Measurements from ENCODE around the gene PARD3. TPM values are rescaled to one million over a fixed set of nuclear protein-coding genes. Genes with fewer than 3 reads are reported as not detected.
"Not testable (repeated sequence)": the region's sequence is repeated elsewhere in the genome, so short reads cannot be mapped to it uniquely, and the experiment has no call there.

The PARD3 gene
- total RNA-seq, 1 donor from 2014 or later, result 27.7 TPM

GRCh38 chr10:34433241-34434076, 381.6 kb downstream of the PARD3 start:
- no peak for DNase-seq (ENCODE audit: low spot score)

- no peak for DNase-seq (ENCODE audit: low spot score)
Observed at GRCh38 chr10:34432589-34432988, 382.5 kb downstream of the PARD3 start.

- no peak for DNase-seq (ENCODE audit: low spot score)
Observed at GRCh38 chr10:34430685-34431084, 384.4 kb downstream of the PARD3 start.

- no peak for DNase-seq (ENCODE audit: low spot score)
Observed at GRCh38 chr10:34428501-34428900, 386.6 kb downstream of the PARD3 start.

GRCh38 chr10:34427911-34428216, 387.2 kb downstream of the PARD3 start:
- DNase-seq (ENCODE audit: low spot score), result no peak

GRCh38 chr10:34427158-34427910, 387.8 kb downstream of the PARD3 start:
- not testable (repeated sequence) for DNase-seq (ENCODE audit: low spot score)

GRCh38 chr10:34426538-34427157, 388.4 kb downstream of the PARD3 start:
- DNase-seq (ENCODE audit: low spot score), result not testable (repeated sequence)

GRCh38 chr10:34426041-34426440, 389.1 kb downstream of the PARD3 start:
- DNase-seq (ENCODE audit: low spot score), result no peak

- no peak for DNase-seq (ENCODE audit: low spot score)
Observed at GRCh38 chr10:34423673-34424625, 391.1 kb downstream of the PARD3 start.

- no peak for DNase-seq (ENCODE audit: low spot score)
Observed at GRCh38 chr10:34420795-34421194, 394.3 kb downstream of the PARD3 start.

GRCh38 chr10:34420273-34420672, 394.8 kb downstream of the PARD3 start:
- DNase-seq (ENCODE audit: low spot score), result no peak

- DNase-seq (ENCODE audit: low spot score), result no peak
Observed at GRCh38 chr10:34415039-34415438, 400.1 kb downstream of the PARD3 start.

GRCh38 chr10:34413756-34414587, 401.1 kb downstream of the PARD3 start:
- no peak for DNase-seq (ENCODE audit: low spot score)

GRCh38 chr10:34413214-34413613, 401.9 kb downstream of the PARD3 start:
- DNase-seq (ENCODE audit: low spot score), result no peak

- no peak for DNase-seq (ENCODE audit: low spot score)
Observed at GRCh38 chr10:34408956-34409355, 406.1 kb downstream of the PARD3 start.

- no peak for DNase-seq (ENCODE audit: low spot score)
Observed at GRCh38 chr10:34408381-34408780, 406.7 kb downstream of the PARD3 start.

GRCh38 chr10:34407324-34407805, 407.7 kb downstream of the PARD3 start:
- no peak for DNase-seq (ENCODE audit: low spot score)

GRCh38 chr10:34406463-34407323, 408.4 kb downstream of the PARD3 start:
- no peak for DNase-seq (ENCODE audit: low spot score)

Data from mesenteric fat pad (tissue), 1 donor.